ENCODE measurements around the gene EIF2AK3.

DNA sequence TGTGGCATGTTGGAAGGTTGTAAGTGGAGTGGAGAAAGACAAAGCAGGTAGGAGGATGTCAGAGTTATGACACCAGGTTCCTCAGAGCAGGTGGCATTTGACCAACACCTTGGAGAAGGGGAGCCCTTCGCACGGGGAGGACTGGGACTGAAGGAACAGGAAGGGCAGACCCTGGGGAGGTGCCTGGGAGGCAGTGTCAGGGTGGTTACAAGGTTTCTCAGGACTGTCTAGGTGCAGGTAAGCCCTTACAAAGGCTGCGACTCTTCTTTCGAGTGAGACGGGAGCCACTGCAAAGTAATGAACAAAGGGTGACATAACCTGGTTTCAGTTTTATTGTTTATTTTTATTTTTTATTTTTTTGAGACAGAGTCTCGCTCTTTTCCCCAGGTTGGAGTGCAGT, 84.6 kb downstream of the EIF2AK3 start:
- TF ChIP-seq CTCF (IDR thresholded peaks at IDR 0.05) (no peak), POLR2A (IDR thresholded peaks at IDR 0.05) (no peak), POLR2AphosphoS5 (IDR thresholded peaks at IDR 0.05) (no peak)
